ENCODE measurements around the gene KRT31.

DNA sequence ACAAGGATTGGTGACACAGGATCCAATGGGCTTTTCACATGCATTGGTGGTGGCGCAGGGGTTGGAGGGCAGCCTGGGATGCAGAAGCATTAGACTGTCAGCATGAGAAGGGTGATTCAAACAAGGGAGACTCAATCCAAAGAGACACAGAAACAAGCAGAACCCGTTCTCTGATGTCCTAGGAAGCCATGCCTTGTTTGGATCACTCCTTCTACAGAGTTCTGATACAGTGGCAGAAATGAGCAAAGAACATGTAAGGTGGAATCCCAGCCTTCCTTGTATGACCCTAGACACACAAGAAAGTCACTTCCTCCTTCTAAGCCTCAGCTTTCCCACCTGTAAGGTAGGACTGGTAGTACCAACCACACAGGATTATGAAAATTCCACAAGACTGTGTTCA lies 33.5 kb downstream of the KRT31 start:
- TF ChIP-seq MAX (IDR thresholded peaks at IDR 0.05; ENCODE audit: low read depth, low read length) (no peak), CTCF (IDR thresholded peaks at IDR 0.05; ENCODE audit: low read depth, low read length) (no peak)
